Stimulated activated CD4-positive, alpha-beta T cell treated with anti-CD3 and anti-CD28 coated beads, Interleukin-4, amount 100 ng/mL, for 1 hour (primary cell): ENCODE measurements around the gene SLC16A3.

Experiments
- DNase-seq: peaks from one replicate; pipeline ENCODE4 v3.0.0-alpha.2; 2020

Gene SLC16A3

DNA sequence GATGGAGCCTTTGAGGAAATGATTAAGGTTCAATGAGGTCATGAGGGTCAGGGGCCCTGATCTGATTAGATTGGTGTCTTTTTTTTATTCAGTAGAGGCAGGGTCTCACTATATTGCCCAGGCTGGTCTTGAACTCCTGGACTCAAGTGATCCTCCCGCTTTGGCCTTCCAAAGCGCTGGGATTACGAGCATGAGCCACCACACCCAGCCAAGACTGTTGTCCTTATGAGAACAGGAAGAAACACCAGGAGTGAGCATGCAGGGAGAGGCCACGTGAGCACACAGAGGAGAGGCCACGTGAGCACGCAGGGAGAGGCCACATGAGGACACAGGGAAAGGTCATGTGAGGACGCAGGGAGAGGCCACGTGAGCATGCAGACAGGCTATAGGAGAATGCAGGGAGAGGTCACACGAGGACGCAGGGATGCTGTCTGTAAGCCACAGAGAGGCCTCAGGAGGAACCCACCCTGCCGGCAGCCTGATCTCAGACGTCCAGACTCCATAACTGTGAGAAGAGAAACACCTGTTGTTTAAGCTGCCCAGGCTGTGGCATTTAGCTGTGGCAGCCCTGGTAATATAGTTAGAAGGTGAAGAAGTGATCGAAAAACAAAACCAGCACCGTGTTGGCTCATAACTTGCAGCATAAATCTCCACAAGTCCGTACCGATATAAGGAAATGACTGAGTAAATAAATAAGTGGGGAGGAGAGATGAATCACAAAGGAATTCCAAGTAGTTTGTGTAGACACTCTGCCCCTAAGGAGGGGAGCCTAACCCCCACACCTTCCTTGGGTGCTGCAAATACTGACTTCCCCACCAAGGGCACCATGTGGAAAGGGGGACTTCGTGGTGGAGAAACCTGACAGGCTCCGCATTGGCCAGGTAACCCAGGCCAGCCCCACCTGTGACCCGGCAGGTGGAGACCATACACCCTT lies 59.3 kb downstream of the SLC16A3 start:
- DNase-seq: no peak
